H1 (cell line): ENCODE data around the gene CEACAM7. TPM values are rescaled to one million over a fixed set of nuclear protein-coding genes. Genes with fewer than 3 reads are reported as not detected.

Experiments
- CHD2 ChIP-seq: IDR thresholded peaks from 2 replicates; pipeline ENCODE4 v1.6.1; 2012; ENCODE audit warnings: low read length, improper control_type of control experiment
- KDM1A ChIP-seq: fragments of 200-600, 300-600 bp; sonication (generic); IDR thresholded peaks from 2 replicates; pipeline ENCODE4 v1.7.1; 2016; ENCODE audit warnings: mild to moderate bottlenecking, low read length, borderline replicate concordance
- KDM5A ChIP-seq: fragments of 200-600 bp; IDR thresholded peaks from 2 replicates; pipeline ENCODE4 v1.7.1; 2012; ENCODE audit warnings: mild to moderate bottlenecking, low read length, inconsistent platforms, mixed read lengths
- POLR2AphosphoS5 ChIP-seq: IDR thresholded peaks from 2 replicates; pipeline ENCODE4 v1.6.1; 2011; ENCODE audit warnings: low read depth, low read length
- SRF ChIP-seq: IDR thresholded peaks from 2 replicates; pipeline ENCODE4 v1.6.1; 2011; ENCODE audit warnings: mild to moderate bottlenecking, low read depth, low read length, moderate library complexity
- TAF1 ChIP-seq: IDR thresholded peaks from 2 replicates; pipeline ENCODE4 v1.6.1; 2011; ENCODE audit warnings: mild to moderate bottlenecking, low read depth, low read length
- TEAD4 ChIP-seq: IDR thresholded peaks from 2 replicates; pipeline ENCODE4 v1.6.1; 2012; ENCODE audit warnings: low read depth, low read length, inconsistent platforms, mixed read lengths
- polyA plus RNA-seq, 7 experiments: library from polyadenylated mRNA; depleted of rRNA in 3 of 7; stranded (reverse) in 5 of 7; unstranded in 2 of 7; fragments of >200 nt in 5 of 7; fragments of 200-250 nt in 2 of 7; gene quantifications; 1 replicate in 5 of 7; 2 replicates in 1 of 7; 4 replicates in 1 of 7; pipeline versions ENCODE4 v1.2.1 to v1.2.3, GENCODE V29; 2011 to 2013; ENCODE audit warnings: missing spikeins in 2 of 7, mixed read lengths in 2 of 7
- total RNA-seq: library from RNA; stranded (reverse); fragmentation: NEBNext Ultra II Directional; extraction: Animal tissue kit (Norgen Biotek cat#: 25700); gene quantifications from 2 replicates; pipeline ENCODE4 v1.2.1, GENCODE V29; 2021
- TF ChIP-seq, protein P1 (sequence below): fragments of 300-600 bp; sonication (generic); IDR thresholded peaks from 2 replicates; pipeline ENCODE4 v1.7.1; 2012; ENCODE audit warnings: low read length, moderate library complexity, mild to moderate bottlenecking, inconsistent platforms; ENCODE audit not compliant: insufficient replicate concordance

CEACAM7 gene
- total and polyA plus RNA-seq, 2 of the 8 experiments (the other 6 are each of a cell fraction or from before 2014, with no cell fraction given), result not detected

DNA sequence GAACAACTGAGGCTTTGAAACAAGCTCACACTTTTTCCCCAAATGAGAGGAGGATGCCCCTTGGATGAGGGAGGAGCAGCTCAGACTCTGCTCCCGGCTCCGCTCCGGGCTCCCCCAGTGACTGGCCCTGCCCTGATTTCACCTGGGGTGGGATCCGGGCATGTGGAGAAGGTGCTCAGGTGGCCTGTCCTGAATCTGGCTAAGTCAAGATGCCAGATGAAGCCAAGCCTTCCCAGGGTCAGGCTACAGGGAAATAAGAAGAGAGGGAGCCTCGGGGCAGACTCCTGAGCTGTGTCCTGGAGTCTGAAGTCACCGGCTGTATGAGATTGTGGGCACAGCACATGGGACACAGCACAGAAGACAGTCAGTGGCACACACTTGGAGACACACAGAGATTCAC is 30.7 kb upstream of the CEACAM7 start (continued):
- TF ChIP-seq, protein P1, sequence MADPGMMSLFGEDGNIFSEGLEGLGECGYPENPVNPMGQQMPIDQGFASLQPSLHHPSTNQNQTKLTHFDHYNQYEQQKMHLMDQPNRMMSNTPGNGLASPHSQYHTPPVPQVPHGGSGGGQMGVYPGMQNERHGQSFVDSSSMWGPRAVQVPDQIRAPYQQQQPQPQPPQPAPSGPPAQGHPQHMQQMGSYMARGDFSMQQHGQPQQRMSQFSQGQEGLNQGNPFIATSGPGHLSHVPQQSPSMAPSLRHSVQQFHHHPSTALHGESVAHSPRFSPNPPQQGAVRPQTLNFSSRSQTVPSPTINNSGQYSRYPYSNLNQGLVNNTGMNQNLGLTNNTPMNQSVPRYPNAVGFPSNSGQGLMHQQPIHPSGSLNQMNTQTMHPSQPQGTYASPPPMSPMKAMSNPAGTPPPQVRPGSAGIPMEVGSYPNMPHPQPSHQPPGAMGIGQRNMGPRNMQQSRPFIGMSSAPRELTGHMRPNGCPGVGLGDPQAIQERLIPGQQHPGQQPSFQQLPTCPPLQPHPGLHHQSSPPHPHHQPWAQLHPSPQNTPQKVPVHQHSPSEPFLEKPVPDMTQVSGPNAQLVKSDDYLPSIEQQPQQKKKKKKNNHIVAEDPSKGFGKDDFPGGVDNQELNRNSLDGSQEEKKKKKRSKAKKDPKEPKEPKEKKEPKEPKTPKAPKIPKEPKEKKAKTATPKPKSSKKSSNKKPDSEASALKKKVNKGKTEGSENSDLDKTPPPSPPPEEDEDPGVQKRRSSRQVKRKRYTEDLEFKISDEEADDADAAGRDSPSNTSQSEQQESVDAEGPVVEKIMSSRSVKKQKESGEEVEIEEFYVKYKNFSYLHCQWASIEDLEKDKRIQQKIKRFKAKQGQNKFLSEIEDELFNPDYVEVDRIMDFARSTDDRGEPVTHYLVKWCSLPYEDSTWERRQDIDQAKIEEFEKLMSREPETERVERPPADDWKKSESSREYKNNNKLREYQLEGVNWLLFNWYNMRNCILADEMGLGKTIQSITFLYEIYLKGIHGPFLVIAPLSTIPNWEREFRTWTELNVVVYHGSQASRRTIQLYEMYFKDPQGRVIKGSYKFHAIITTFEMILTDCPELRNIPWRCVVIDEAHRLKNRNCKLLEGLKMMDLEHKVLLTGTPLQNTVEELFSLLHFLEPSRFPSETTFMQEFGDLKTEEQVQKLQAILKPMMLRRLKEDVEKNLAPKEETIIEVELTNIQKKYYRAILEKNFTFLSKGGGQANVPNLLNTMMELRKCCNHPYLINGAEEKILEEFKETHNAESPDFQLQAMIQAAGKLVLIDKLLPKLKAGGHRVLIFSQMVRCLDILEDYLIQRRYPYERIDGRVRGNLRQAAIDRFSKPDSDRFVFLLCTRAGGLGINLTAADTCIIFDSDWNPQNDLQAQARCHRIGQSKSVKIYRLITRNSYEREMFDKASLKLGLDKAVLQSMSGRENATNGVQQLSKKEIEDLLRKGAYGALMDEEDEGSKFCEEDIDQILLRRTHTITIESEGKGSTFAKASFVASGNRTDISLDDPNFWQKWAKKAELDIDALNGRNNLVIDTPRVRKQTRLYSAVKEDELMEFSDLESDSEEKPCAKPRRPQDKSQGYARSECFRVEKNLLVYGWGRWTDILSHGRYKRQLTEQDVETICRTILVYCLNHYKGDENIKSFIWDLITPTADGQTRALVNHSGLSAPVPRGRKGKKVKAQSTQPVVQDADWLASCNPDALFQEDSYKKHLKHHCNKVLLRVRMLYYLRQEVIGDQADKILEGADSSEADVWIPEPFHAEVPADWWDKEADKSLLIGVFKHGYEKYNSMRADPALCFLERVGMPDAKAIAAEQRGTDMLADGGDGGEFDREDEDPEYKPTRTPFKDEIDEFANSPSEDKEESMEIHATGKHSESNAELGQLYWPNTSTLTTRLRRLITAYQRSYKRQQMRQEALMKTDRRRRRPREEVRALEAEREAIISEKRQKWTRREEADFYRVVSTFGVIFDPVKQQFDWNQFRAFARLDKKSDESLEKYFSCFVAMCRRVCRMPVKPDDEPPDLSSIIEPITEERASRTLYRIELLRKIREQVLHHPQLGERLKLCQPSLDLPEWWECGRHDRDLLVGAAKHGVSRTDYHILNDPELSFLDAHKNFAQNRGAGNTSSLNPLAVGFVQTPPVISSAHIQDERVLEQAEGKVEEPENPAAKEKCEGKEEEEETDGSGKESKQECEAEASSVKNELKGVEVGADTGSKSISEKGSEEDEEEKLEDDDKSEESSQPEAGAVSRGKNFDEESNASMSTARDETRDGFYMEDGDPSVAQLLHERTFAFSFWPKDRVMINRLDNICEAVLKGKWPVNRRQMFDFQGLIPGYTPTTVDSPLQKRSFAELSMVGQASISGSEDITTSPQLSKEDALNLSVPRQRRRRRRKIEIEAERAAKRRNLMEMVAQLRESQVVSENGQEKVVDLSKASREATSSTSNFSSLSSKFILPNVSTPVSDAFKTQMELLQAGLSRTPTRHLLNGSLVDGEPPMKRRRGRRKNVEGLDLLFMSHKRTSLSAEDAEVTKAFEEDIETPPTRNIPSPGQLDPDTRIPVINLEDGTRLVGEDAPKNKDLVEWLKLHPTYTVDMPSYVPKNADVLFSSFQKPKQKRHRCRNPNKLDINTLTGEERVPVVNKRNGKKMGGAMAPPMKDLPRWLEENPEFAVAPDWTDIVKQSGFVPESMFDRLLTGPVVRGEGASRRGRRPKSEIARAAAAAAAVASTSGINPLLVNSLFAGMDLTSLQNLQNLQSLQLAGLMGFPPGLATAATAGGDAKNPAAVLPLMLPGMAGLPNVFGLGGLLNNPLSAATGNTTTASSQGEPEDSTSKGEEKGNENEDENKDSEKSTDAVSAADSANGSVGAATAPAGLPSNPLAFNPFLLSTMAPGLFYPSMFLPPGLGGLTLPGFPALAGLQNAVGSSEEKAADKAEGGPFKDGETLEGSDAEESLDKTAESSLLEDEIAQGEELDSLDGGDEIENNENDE, result no peak
- no peak for TF ChIP-seq SRF
- no peak for TF ChIP-seq CHD2
- no peak for TF ChIP-seq TAF1
- no peak for TF ChIP-seq KDM5A
- no peak for TF ChIP-seq TEAD4
- TF ChIP-seq POLR2AphosphoS5, result no peak
- TF ChIP-seq KDM1A, result no peak
